H1 (cell line): Measurements from ENCODE around the gene TMEM14C. TPM values are rescaled to one million over a fixed set of nuclear protein-coding genes. Genes with fewer than 3 reads are reported as not detected.

ENCODE experiments used
- CTCF ChIA-PET: fragments of 300-600 bp; sonication (Branson Sonifier 250); formaldehyde crosslinking; loops from one replicate; lab custom pipeline; 2021; ENCODE audit not compliant: partially characterized antibody; lab: Charles Lee
- POLR2A ChIA-PET: fragments of 300-600 bp; sonication (Branson Sonifier 250); formaldehyde crosslinking; loops from one replicate; lab custom pipeline; 2021; ENCODE audit warnings: inconsistent platforms; ENCODE audit not compliant: partially characterized antibody; lab: Charles Lee
- DNase-seq, 2 experiments: peaks; one replicate each; pipeline versions ENCODE4 v3.0.0 to v3.0.0-alpha.2; 2010 to 2022; ENCODE audit warnings: low spot score in 2 of 2, low read depth in 1 of 2, mixed read lengths in 1 of 2
- FAIRE-seq: peaks from 2 replicates; lab custom pipeline; 2011; peaks lifted over from hg19 to GRCh38; lab: Jason Lieb, UNC
- H2AFZ ChIP-seq: 2 replicates; pipeline ENCODE4 v1.8.1; 2012; ENCODE audit warnings: low read length, inconsistent platforms
- H2AK5ac ChIP-seq: 2 replicates; pipeline ENCODE4 v1.6.1; 2013; ENCODE audit warnings: low read depth, low read length
- H2BK120ac ChIP-seq: replicated peaks from 2 replicates; pipeline ENCODE3; 2013; ENCODE audit warnings: low read depth, low read length, inconsistent platforms
- H2BK12ac ChIP-seq: 2 replicates; pipeline ENCODE4 v1.6.1; 2013; ENCODE audit warnings: low read depth, low read length
- H2BK15ac ChIP-seq: 2 replicates; pipeline ENCODE4 v1.6.1; 2013; ENCODE audit warnings: low read length
- H2BK20ac ChIP-seq: 2 replicates; pipeline ENCODE4 v1.6.1; 2013; ENCODE audit warnings: low read length
- H2BK5ac ChIP-seq: 2 replicates; pipeline ENCODE4 v1.6.1; 2013; ENCODE audit warnings: low read depth, low read length
- H3K14ac ChIP-seq: 2 replicates; pipeline ENCODE4 v1.6.1; 2013; ENCODE audit warnings: inconsistent platforms; ENCODE audit not compliant: insufficient read length
- H3K18ac ChIP-seq: 2 replicates; pipeline ENCODE4 v1.6.1; 2013; ENCODE audit warnings: low read length; ENCODE audit errors: extremely low read depth
- H3K23ac ChIP-seq: 2 replicates; pipeline ENCODE4 v1.6.1; 2013; ENCODE audit warnings: inconsistent platforms; ENCODE audit not compliant: insufficient read length
- H3K23me2 ChIP-seq: 2 replicates; pipeline ENCODE4 v1.6.1; 2013; ENCODE audit warnings: low read depth, low read length
- H3K27ac ChIP-seq: 2 replicates; pipeline ENCODE4 v1.6.1; 2011; ENCODE audit warnings: low read depth, low read length, inconsistent platforms
- H3K27me3 ChIP-seq, 4 experiments: replicated peaks in 1 of 4; 1 replicate in 1 of 4; 2 replicates in 3 of 4; pipeline versions ENCODE4 v1.6.1 to v1.8.1; 2011 to 2013; ENCODE audit warnings: low read length in 3 of 4, mild to moderate bottlenecking in 3 of 4, inconsistent platforms in 2 of 4, mixed read lengths in 2 of 4, moderate library complexity in 1 of 4; ENCODE audit not compliant: control insufficient read depth in 3 of 4, insufficient read depth in 3 of 4; ENCODE audit errors: extremely low read depth in 1 of 4
- H3K36me3 ChIP-seq, 4 experiments: 2 replicates each; pipeline versions ENCODE4 v1.6.1 to v1.8.1; 2011 to 2013; ENCODE audit warnings: mild to moderate bottlenecking in 4 of 4, low read length in 3 of 4, moderate library complexity in 2 of 4, control low read depth in 1 of 4, inconsistent platforms in 1 of 4; ENCODE audit not compliant: insufficient read depth in 4 of 4, control insufficient read depth in 2 of 4
- H3K4ac ChIP-seq: replicated peaks from 2 replicates; pipeline ENCODE3; 2013; ENCODE audit warnings: low read length, low read depth, mixed read lengths, inconsistent platforms; ENCODE audit not compliant: insufficient read length
- H3K4me1 ChIP-seq, 4 experiments: replicated peaks in 1 of 4; 1 replicate in 1 of 4; 2 replicates in 3 of 4; pipeline versions ENCODE4 v1.6.1 to v1.8.1; 2011 to 2013; ENCODE audit warnings: low read length in 3 of 4, inconsistent platforms in 2 of 4, mixed read lengths in 1 of 4; ENCODE audit not compliant: insufficient read depth in 4 of 4, control insufficient read depth in 3 of 4
- H3K4me2 ChIP-seq, 2 experiments: 2 replicates each; pipeline versions ENCODE4 v1.6.1 to v1.8.1; 2011 to 2013; ENCODE audit warnings: low read depth in 2 of 2, low read length in 2 of 2, control low read depth in 1 of 2, inconsistent platforms in 1 of 2, mild to moderate bottlenecking in 1 of 2; ENCODE audit not compliant: insufficient read depth in 1 of 2
- H3K4me3 ChIP-seq, 4 experiments: fragments of 200-600, 300-600 bp in 1 of 4; sonication (generic), shearing (Covaris generic), sonication (Bioruptor Twin) in 1 of 4; 2 replicates each; pipeline versions ENCODE4 v1.5.1 to v1.8.1; 2011 to 2016; ENCODE audit warnings: low read length in 4 of 4, low read depth in 3 of 4, control low read depth in 2 of 4, inconsistent platforms in 2 of 4, mild to moderate bottlenecking in 2 of 4, mixed read lengths in 1 of 4, moderate library complexity in 1 of 4; ENCODE audit not compliant: insufficient read depth in 2 of 4; ENCODE audit errors: extremely low read depth in 1 of 4
- H3K56ac ChIP-seq: replicated peaks from 2 replicates; pipeline ENCODE3; 2013; ENCODE audit warnings: low read depth, mild to moderate bottlenecking, mixed read lengths, low read length, inconsistent platforms; ENCODE audit not compliant: insufficient read length
- H3K79me1 ChIP-seq: 2 replicates; pipeline ENCODE4 v1.6.1; 2013; ENCODE audit warnings: low read depth, low read length, control low read depth
- H3K79me2 ChIP-seq, 2 experiments: 2 replicates each; pipeline versions ENCODE4 v1.6.1 to v1.8.1; 2012 to 2013; ENCODE audit warnings: low read length in 2 of 2, mild to moderate bottlenecking in 2 of 2, inconsistent platforms in 1 of 2; ENCODE audit not compliant: insufficient read depth in 2 of 2, control insufficient read depth in 1 of 2
- H3K9ac ChIP-seq, 4 experiments: replicated peaks in 1 of 4; 1 replicate in 1 of 4; 2 replicates in 3 of 4; pipeline versions ENCODE4 v1.6.1 to v1.8.1; 2011 to 2013; ENCODE audit warnings: low read depth in 3 of 4, low read length in 3 of 4, control low read depth in 2 of 4, mild to moderate bottlenecking in 2 of 4, moderate library complexity in 2 of 4, inconsistent platforms in 1 of 4; ENCODE audit errors: extremely low read depth in 1 of 4
- H3K9me3 ChIP-seq, 2 experiments: 2 replicates each; pipeline versions ENCODE4 v1.6.1 to v1.8.1; 2012 to 2013; ENCODE audit warnings: mild to moderate bottlenecking in 2 of 2, moderate library complexity in 2 of 2, control low read depth in 1 of 2, inconsistent platforms in 1 of 2, low read depth in 1 of 2, low read length in 1 of 2, mixed read lengths in 1 of 2; ENCODE audit not compliant: insufficient read depth in 2 of 2
- H4K20me1 ChIP-seq, 2 experiments: replicated peaks in 1 of 2; 2 replicates each; pipeline versions ENCODE3 to v1.8.1; 2011 to 2013; ENCODE audit warnings: inconsistent platforms in 2 of 2, low read length in 2 of 2, mild to moderate bottlenecking in 1 of 2; ENCODE audit not compliant: insufficient read depth in 2 of 2, control insufficient read depth in 1 of 2
- H4K5ac ChIP-seq: 2 replicates; pipeline ENCODE4 v1.6.1; 2013; ENCODE audit warnings: low read length, low read depth, mixed read lengths, inconsistent platforms; ENCODE audit not compliant: insufficient read length
- H4K8ac ChIP-seq: 2 replicates; pipeline ENCODE4 v1.8.0; 2013; ENCODE audit warnings: mild to moderate bottlenecking, moderate library complexity, low read length, inconsistent platforms; ENCODE audit not compliant: insufficient read depth; ENCODE audit errors: extremely low read depth
- H4K91ac ChIP-seq: replicated peaks from 2 replicates; pipeline ENCODE3; 2013; ENCODE audit warnings: low read length, mixed read lengths, inconsistent platforms; ENCODE audit not compliant: insufficient read length
- CHD1 ChIP-seq: IDR thresholded peaks from 2 replicates; pipeline ENCODE4 v1.6.1; 2012; ENCODE audit warnings: low read depth, low read length, improper control_type of control experiment
- GTF2F1 ChIP-seq: IDR thresholded peaks from 2 replicates; pipeline ENCODE4 v1.6.1; 2012; ENCODE audit warnings: low read depth, low read length, improper control_type of control experiment, borderline replicate concordance
- HDAC2 ChIP-seq, 2 experiments: fragments of 300-600 bp in 1 of 2; sonication (generic) in 1 of 2; IDR thresholded peaks; 2 replicates each; pipeline ENCODE4 v1.6.1; 2011 to 2012; ENCODE audit warnings: low read depth in 2 of 2, low read length in 2 of 2, mild to moderate bottlenecking in 2 of 2, moderate library complexity in 2 of 2, borderline replicate concordance in 1 of 2, inconsistent platforms in 1 of 2
- JUN ChIP-seq: IDR thresholded peaks from 2 replicates; pipeline ENCODE4 v1.6.1; 2011; ENCODE audit warnings: low read depth, mild to moderate bottlenecking, improper control_type of control experiment, low read length
- JUND ChIP-seq: IDR thresholded peaks from 2 replicates; pipeline ENCODE4 v1.6.1; 2011; ENCODE audit warnings: mild to moderate bottlenecking, improper control_type of control experiment, low read length
- KDM4A ChIP-seq: IDR thresholded peaks from one replicate; pipeline ENCODE4 v1.7.1; 2012; ENCODE audit warnings: low read depth, mild to moderate bottlenecking, moderate library complexity, low read length, inconsistent platforms; ENCODE audit not compliant: severe bottlenecking
- POLR2A ChIP-seq, 2 experiments: IDR thresholded peaks; 1 replicate in 1 of 2; 2 replicates in 1 of 2; pipeline ENCODE4 v1.6.1; 2011; ENCODE audit warnings: low read depth in 2 of 2, low read length in 2 of 2, mild to moderate bottlenecking in 2 of 2; ENCODE audit errors: control extremely low read depth in 1 of 2
- POLR2AphosphoS5 ChIP-seq: IDR thresholded peaks from 2 replicates; pipeline ENCODE4 v1.6.1; 2011; ENCODE audit warnings: low read depth, low read length
- SIN3A ChIP-seq, 2 experiments: IDR thresholded peaks in 1 of 2; conservative IDR thresholded peaks in 1 of 2; 2 replicates each; pipeline ENCODE4 v1.6.1; 2011 to 2012; ENCODE audit warnings: low read length in 2 of 2, improper control_type of control experiment in 1 of 2, low read depth in 1 of 2, mild to moderate bottlenecking in 1 of 2
- SIX5 ChIP-seq: IDR thresholded peaks from 2 replicates; pipeline ENCODE4 v1.6.1; 2011; ENCODE audit warnings: mild to moderate bottlenecking, low read depth, low read length
- TCF12 ChIP-seq: IDR thresholded peaks from 2 replicates; pipeline ENCODE4 v1.6.1; 2011; ENCODE audit warnings: low read depth, mild to moderate bottlenecking, low read length
- YY1 ChIP-seq: IDR thresholded peaks from 2 replicates; pipeline ENCODE4 v1.6.1; 2011; ENCODE audit warnings: low read depth, mild to moderate bottlenecking, low read length
- WGBS, 2 experiments: shearing (Covaris generic) in 1 of 2; methylation state at CpG; one replicate each; pipeline versions ENCODE4 v1.1.6 to v1.1.7; 2013 to 2015; ENCODE audit warnings: low lambda C conversion rate in 2 of 2, mixed read lengths in 2 of 2, inconsistent platforms in 1 of 2, low coverage in 1 of 2, missing lambda C conversion rate in 1 of 2; ENCODE audit not compliant: insufficient replicate concordance in 2 of 2, insufficient coverage in 1 of 2, insufficient read length in 1 of 2; ENCODE audit errors: extremely low coverage in 1 of 2, missing lambda C conversion rate in 1 of 2; 5-methylcytosine and 5-hydroxymethylcytosine counted together
- polyA plus RNA-seq, 7 experiments: library from polyadenylated mRNA; depleted of rRNA in 3 of 7; stranded (reverse) in 5 of 7; unstranded in 2 of 7; fragments of >200 nt in 5 of 7; fragments of 200-250 nt in 2 of 7; gene quantifications; 1 replicate in 5 of 7; 2 replicates in 1 of 7; 4 replicates in 1 of 7; pipeline versions ENCODE4 v1.2.1 to v1.2.3, GENCODE V29; 2011 to 2013; ENCODE audit warnings: missing spikeins in 2 of 7, mixed read lengths in 2 of 7
- total RNA-seq: library from RNA; stranded (reverse); fragmentation: NEBNext Ultra II Directional; extraction: Animal tissue kit (Norgen Biotek cat#: 25700); gene quantifications from 2 replicates; pipeline ENCODE4 v1.2.1, GENCODE V29; 2021

Gene TMEM14C
- total and polyA plus RNA-seq, 2 of the 8 experiments (the other 6 are each of a cell fraction or from before 2014, with no cell fraction given) = 116 to 157 TPM

GRCh38 chr6:10747251-10747972 is 24.5 kb downstream of the TMEM14C start, which contains the start of gene TMEM14B:
Gene TMEM14B (plus strand): TSS chr6:10747805. CDS start chr6:10749246, 1,441 bp downstream.
- H2AFZ ChIP-seq = peak within 1 kb of the TSS; percentile 76
- peak within 1 kb of the TSS; percentile 72 to 77 for H3K4me2 ChIP-seq
- no peak within 1 kb of the TSS for H3K23ac ChIP-seq
- 6% methylated on average over 40 of the region's 52 CpGs; no CpG with 5 or more reads in 1 of the 2 experiments for WGBS, 2 experiments
- H3K4ac ChIP-seq = no peak within 1 kb of the TSS
- peak within 1 kb of the TSS; percentile 54 to 91 (median 84) for H3K4me3 ChIP-seq
- H3K4me1 ChIP-seq = peaks cover 0 to 8% (median 1%) of the 10 kb centered on the region in 4 experiments; a peak in 2 of 7 replicates
- peaks cover 6 to 9% of the 10 kb centered on the region in 2 experiments for H4K20me1 ChIP-seq
- peak within 1 kb of the TSS; percentile 72 for H4K5ac ChIP-seq
- H3K36me3 ChIP-seq = peaks cover 8 to 21% (median 15%) of the 10 kb centered on the region in 4 experiments; a peak in 7 of 8 replicates
- H2BK12ac ChIP-seq = no peak within 1 kb of the TSS
- H2BK20ac ChIP-seq = no peak within 1 kb of the TSS
- H4K8ac ChIP-seq = peak within 1 kb of the TSS; percentile 89
- DNase-seq (peak; percentile 95 to 100), FAIRE-seq (no peak)
- H4K91ac ChIP-seq = no peak within 1 kb of the TSS
- POLR2A ChIA-PET = interaction anchor here (0.9 to 4.0 kb wide), 8 partner anchors 9 to 226 kb away, joined by 3 to 39 read pairs (median 8); partner anchors contain the start of genes GCNT2 and TMEM14C
- H3K27me3 ChIP-seq = no peaks in the 10 kb centered on the region; a peak in 1 of 7 replicates
- H3K79me1 ChIP-seq = peaks cover 5% of the 10 kb centered on the region
- no peaks in the 10 kb centered on the region for H3K9me3 ChIP-seq
- H3K14ac ChIP-seq = no peak within 1 kb of the TSS
- H3K23me2 ChIP-seq = peaks cover 4% of the 10 kb centered on the region; the same call in 1 of the 2 replicates
- H3K18ac ChIP-seq = peak within 1 kb of the TSS; percentile 41; the same call in 1 of the 2 replicates
- CTCF ChIA-PET = interaction anchor here (1.0 to 4.8 kb wide), 9 partner anchors 11 to 282 kb away, joined by 3 to 32 read pairs (median 5); partner anchors contain the start of gene TMEM14C
- peak within 1 kb of the TSS; percentile 81 to 89 (median 84) for H3K9ac ChIP-seq
- H2AK5ac ChIP-seq = no peak within 1 kb of the TSS
- H3K27ac ChIP-seq = peak within 1 kb of the TSS; percentile 21; the same call in 1 of the 2 replicates
- no peak within 1 kb of the TSS; the same call in 1 of the 2 replicates for H2BK15ac ChIP-seq
- no peak within 1 kb of the TSS for H2BK120ac ChIP-seq
- peak within 1 kb of the TSS; percentile 2; the same call in 1 of the 2 replicates for H2BK5ac ChIP-seq
- peaks cover 9 to 44% of the 10 kb centered on the region in 2 experiments for H3K79me2 ChIP-seq
- H3K56ac ChIP-seq = no peak within 1 kb of the TSS
- peak in 1 of 2 experiments; percentile 76; a peak in 1 of 4 replicates for TF ChIP-seq SIN3A (conservative IDR thresholded peaks at IDR 0.05 in 1 of 2, IDR thresholded peaks at IDR 0.05 in 1 of 2; ENCODE audit: low read depth in 1 of 2, low read length in 2 of 2)
- no peak for TF ChIP-seq JUN
- TF ChIP-seq HDAC2 (IDR thresholded peaks at IDR 0.05; ENCODE audit: borderline replicate concordance in 1 of 2, low read depth in 2 of 2, low read length in 2 of 2) = peak; percentile 17 to 62; a peak in 1 of 4 replicates
- TF ChIP-seq TCF12 = peak; percentile 96
- TF ChIP-seq YY1 = no peak
- TF ChIP-seq JUND = peak; percentile 89
- TF ChIP-seq SIX5 = no peak
- TF ChIP-seq CHD1 = no peak
- peak; percentile 96 for TF ChIP-seq POLR2AphosphoS5
- peak; percentile 77 for TF ChIP-seq KDM4A
- TF ChIP-seq POLR2A (IDR thresholded peaks at IDR 0.05; ENCODE audit: control extremely low read depth in 1 of 2, low read depth in 2 of 2, low read length in 2 of 2) = peak; percentile 67 to 87
- TF ChIP-seq GTF2F1 = peak; percentile 44; the same call in 1 of the 2 replicates
